ENCODE data around the gene VAPB. TPM values are rescaled to one million over a fixed set of nuclear protein-coding genes. Genes with fewer than 3 reads are reported as not detected.

The VAPB gene
- total and polyA plus RNA-seq, 8 donors, result 36.3 to 52.9 (median 46.2) TPM

DNA sequence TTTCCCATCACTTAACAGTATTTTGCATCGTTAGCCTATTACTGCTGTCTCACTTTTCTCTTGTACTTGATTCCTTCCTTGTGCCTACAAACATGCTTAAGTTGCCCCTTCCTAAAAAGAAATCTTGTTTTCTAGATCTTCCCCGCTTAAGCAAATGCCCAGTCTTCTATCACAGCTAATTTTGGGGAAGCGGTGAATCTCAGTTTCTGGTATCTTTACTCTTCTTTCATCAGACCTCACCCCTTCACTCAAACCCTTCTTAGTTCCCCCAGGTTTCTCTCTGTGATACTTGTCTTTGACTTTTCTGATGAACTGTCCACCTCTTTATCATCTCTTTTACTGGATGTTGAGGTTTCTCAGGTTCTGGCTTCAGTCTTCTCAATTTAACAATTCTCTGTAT, 14.2 kb downstream of the VAPB start:
- Histone ChIP-seq H3K4me3 (no peak overlapping the region), H3K4me1 (peaks cover 0 to 43% of the 10 kb centered on the region in 2 donors), H3K9me3 (no peaks in the 10 kb centered on the region), H3K36me3 (no peaks in the 10 kb centered on the region), H3K27me3 (no peaks in the 10 kb centered on the region), H3K27ac (no peak overlapping the region)
- intact Hi-C loops (cut with DNase I), result no loop called here
- ATAC-seq, result no peak
- no peak for DNase-seq
- TF ChIP-seq, protein P1, sequence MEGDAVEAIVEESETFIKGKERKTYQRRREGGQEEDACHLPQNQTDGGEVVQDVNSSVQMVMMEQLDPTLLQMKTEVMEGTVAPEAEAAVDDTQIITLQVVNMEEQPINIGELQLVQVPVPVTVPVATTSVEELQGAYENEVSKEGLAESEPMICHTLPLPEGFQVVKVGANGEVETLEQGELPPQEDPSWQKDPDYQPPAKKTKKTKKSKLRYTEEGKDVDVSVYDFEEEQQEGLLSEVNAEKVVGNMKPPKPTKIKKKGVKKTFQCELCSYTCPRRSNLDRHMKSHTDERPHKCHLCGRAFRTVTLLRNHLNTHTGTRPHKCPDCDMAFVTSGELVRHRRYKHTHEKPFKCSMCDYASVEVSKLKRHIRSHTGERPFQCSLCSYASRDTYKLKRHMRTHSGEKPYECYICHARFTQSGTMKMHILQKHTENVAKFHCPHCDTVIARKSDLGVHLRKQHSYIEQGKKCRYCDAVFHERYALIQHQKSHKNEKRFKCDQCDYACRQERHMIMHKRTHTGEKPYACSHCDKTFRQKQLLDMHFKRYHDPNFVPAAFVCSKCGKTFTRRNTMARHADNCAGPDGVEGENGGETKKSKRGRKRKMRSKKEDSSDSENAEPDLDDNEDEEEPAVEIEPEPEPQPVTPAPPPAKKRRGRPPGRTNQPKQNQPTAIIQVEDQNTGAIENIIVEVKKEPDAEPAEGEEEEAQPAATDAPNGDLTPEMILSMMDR (IDR thresholded peaks at IDR 0.05), result no peak

DNA sequence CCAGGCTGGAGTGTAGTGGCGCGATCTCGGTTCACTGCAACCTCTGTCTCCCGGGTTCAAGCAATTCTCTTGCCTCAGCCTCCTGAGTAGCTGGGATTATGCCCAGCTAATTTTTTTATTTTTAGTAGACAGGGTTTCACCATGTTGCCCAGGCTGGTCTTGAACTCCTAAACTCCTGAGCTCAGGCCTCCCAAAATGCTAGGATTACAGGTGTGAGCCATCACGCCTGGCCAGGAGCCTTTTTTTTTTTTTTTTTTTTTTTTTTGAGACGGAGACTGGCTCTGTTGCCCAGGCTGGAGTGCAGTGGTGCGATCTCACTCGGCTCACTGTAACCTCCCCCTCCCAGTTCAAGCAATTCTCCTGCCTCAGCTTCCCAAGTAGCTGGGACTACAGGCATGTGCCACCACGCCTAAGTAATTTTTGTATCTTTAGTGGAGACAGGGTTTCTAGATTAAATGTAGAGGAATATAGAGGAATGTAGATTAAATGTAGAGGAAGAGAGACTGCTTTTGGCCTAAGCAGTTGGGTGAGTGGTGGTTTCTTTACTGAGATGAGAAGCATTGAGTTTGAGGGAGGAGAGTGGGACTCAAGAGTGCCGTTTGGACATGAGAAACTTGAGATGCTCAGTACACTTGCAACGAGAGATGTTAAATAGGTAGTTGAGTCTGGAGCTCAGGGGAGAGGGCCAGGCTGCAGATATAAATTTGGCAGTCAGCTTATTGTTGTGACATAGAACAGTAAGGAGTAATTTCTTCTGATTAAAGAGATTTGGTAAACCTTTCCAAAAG, 16.7 kb downstream of the VAPB start:
- intact Hi-C loops (cut with DNase I), result no loop called here
- Histone ChIP-seq H3K36me3 (no peaks in the 10 kb centered on the region), H3K4me3 (no peak overlapping the region), H3K9me3 (no peaks in the 10 kb centered on the region), H3K27ac (no peak overlapping the region), H3K27me3 (no peaks in the 10 kb centered on the region), H3K4me1 (peaks cover 0 to 52% of the 10 kb centered on the region in 2 donors)
- ATAC-seq, result no peak
- TF ChIP-seq, protein P1 (IDR thresholded peaks at IDR 0.05), result no peak
- no peak for DNase-seq

DNA sequence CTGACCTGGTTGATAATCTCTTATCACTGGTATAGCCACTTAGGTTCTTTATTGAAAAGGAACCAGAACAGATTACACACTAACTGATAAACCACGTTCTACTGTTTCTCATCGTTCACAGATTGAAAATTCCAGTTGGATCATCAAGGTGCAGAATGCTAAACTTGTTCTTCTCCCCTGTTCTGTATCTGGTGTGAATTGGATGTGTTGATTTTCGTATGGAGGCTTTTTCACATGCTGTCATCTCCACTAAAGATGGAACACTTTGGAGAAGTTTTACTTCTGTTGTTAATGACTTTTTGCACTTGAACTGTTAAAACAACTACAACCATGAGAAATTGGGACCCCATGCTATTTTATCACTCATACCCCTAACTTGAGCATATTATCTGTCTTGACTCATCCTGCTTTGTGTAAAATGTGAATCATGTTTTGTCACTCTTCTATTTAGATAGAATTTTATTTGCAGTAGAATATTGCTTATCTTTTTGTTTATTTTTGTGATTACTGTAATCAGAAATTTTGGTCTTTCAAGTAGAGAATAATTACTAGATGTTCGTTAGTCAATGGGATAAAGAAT, 17.5 kb downstream of the VAPB start:
- H3K27ac ChIP-seq, result peak overlapping the region in 1 of 2 donors; percentile 69

DNA sequence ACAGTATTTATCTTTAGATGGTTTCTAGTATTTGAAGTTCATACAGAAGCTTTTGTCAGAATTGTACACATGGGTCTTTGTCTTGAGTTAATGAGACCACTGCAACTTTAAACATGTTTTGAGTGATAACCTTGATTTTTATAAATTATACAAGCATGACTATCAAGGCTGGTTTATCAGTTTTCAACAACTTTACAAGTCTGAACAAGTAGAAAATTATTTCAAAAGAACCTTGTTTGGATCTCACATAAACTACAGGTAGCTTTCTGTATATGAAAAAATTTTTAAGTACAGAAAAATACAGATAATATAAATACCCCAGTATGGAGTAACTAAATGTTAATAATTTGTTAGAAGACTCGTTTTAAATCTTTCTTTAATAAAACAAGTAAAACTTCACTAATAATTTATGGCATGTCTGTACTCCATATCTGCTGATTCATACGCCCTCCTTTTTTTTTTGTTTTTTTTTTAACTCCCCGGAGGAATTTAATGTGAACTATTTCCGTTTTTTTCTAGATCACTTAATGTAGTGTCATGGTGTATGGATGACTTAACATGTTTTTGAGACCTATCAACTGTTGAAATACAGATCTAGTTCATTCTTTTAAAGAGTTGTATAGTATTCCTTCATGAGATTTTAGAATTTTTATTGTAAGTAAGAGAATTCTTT, 18.3 kb downstream of the VAPB start:
- ATAC-seq (no peak), DNase-seq (no peak)
- no peaks in the 10 kb centered on the region for H3K27me3 ChIP-seq
- H3K36me3 ChIP-seq, result no peaks in the 10 kb centered on the region
- TF ChIP-seq, protein P1 (IDR thresholded peaks at IDR 0.05), result no peak
- intact Hi-C loops (cut with DNase I), result no loop called here
- H3K27ac ChIP-seq, result peak overlapping the region in 1 of 2 donors; percentile 69
- H3K9me3 ChIP-seq, result no peaks in the 10 kb centered on the region
- H3K4me3 ChIP-seq, result no peak overlapping the region
- H3K4me1 ChIP-seq, result peaks cover 0 to 44% of the 10 kb centered on the region in 2 donors

More for the DNA sequence above, 17.5 kb downstream of the VAPB start:
- no peak for DNase-seq
- intact Hi-C loops (cut with DNase I), result no loop called here
- Histone ChIP-seq H3K4me3 (no peak overlapping the region), H3K4me1 (peaks cover 0 to 51% of the 10 kb centered on the region in 2 donors), H3K9me3 (no peaks in the 10 kb centered on the region), H3K27me3 (no peaks in the 10 kb centered on the region), H3K36me3 (no peaks in the 10 kb centered on the region)
- no peak for ATAC-seq
- TF ChIP-seq, protein P1 (IDR thresholded peaks at IDR 0.05), result no peak

All from left lung (tissue), 10 donors.